Stimulated activated CD8-positive, alpha-beta memory T cell treated with anti-CD3 and anti-CD28 coated beads, Interleukin-4, amount 100 ng/mL, for 24 hours (primary cell): Measurements from ENCODE around the gene GAMT.
"Not testable (repeated sequence)": the region's sequence is repeated elsewhere in the genome, so short reads cannot be mapped to it uniquely, and the experiment has no call there.

Source experiments
- DNase-seq: peaks from one replicate; pipeline ENCODE4 v3.0.0-alpha.2; 2020; ENCODE audit warnings: low read depth

GAMT gene

DNA sequence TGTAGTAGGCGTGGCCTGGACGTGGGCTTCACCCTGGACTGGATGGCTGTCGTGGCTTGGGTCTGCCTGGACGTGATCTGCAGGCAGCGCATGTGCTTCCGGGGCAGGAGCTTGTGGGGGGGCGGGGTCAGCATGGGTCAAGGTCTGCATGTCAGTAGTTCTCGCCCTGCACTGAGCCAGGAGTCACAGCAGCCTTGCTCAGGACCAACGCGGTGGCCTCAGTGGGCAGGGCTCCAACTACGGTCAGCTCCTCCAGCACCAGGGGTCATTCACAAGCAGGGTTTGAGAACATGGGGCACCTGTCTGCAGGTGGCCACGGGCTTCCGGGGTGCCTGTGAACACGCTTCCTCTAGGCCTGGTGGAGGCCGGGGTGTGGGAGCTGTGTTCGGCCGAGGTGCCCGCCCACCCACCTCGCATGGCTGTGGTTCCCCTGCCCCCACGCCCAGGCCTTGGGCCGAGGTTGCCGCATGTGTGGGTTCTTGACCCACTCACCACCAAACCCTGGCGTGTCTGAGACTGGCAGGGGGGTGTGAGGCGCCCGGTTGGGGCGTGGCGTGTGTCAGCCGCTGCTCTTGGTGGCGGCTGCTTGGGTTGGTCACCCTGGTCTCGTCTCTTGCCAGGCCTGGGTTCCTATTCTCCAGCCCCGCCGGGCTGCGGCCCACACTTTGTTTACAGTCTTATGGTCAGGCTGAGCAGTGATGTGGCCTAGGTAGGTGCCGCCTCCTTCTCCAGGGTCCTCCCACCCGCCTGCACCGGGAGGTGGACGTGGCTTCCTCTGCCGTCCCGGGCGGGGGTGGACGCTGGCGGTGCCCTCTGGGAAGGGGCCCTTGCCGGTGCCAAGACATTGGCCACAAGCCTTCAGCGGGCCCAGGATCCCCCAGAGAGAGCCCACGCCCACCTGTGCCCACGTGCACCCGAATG lies 32.0 kb upstream of the GAMT start:
- DNase-seq = no peak

DNA sequence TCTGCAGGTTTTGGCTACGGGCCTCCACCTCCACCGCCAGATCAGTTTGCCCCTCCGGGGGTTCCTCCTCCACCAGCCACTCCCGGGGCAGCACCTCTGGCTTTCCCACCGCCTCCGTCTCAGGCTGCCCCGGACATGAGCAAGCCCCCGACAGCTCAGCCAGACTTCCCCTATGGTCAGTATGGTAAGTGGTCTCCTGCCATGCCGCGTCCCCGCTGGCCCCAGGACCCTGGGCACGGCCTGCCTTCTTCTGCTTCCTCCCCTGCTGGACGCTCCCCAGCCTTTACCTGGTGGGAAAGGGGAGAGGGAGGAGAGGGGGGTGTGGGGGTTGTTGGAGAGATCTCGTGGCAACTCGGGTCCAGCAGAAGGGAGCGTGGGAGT lies 31.2 kb upstream of the GAMT start:
- DNase-seq = no peak

DNA sequence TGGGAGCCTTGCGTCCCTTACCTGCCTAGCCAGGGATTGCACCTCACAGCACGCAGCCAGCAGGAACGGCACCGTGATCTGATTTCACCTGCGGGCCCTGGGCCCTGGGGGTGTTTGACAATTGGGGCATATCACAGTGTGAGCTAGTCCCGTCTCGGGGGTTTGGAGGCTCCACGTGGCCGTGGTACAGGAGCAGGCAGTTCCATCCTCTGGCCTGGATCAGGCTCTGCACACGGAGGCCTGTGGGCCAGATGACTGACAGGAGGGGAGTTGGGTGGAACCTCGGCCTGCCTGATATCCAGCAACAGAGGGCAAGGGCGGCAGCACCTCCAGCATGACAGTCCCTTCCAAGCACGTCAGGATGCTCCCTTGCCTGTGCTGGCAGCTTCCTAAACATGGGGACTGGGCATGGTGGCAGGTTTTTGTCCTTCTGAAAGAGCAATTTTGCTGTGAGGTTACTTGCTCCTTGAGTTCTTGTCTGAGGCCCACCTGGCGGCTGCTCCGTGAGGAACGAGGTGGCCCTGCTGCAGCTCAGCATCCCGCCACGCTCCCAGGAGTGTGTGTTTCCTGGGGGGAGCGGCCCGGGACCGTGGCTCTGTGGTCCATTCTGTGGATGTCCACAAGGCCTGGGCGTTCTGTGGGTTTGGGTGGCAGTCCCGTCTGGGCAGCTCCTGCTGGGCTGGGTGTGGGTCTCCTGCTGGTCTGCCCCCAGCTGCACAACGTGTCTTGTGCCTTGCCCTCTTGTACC lies 30.6 kb upstream of the GAMT start:
- DNase-seq = no peak

DNA sequence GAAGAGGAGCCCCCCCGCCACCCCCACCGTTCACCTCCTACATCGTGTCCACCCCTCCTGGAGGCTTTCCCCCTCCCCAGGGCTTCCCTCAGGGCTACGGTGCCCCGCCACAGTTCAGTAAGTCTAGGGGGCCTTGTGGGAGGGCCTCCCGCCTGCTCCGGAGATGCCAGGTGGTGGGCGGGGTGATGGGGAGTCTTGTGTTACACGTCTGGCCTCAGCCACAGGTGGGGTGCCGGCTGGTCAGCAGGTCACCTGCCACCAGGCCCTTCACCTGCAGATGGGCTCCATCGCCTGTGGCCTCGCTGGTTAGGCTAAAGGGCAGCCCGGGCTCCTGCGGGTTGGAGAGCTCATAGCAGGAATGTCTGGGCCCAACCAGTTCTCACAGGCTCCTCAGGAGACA lies 28.9 kb upstream of the GAMT start:
- no peak for DNase-seq

DNA sequence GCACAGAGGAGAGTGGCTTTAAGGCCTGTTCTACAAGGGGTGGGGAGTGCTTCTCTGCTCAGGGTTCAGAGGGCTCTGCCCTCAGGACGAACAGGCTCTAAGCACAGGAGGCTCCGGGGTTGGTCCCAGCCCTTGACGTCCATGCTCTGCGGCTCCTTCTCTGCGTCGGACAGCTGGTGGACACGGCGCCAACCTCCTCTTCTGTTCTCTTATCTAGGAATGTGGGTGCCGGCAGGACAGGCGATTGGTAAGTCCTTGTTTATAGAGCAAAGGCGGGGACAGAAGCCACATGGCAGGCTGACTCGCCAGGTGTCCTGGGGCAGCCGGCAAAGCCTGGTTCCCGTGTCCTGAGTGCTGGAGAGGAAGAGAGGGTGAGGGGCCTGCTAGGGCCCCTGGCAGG lies 28.4 kb upstream of the GAMT start:
- DNase-seq = no peak

DNA sequence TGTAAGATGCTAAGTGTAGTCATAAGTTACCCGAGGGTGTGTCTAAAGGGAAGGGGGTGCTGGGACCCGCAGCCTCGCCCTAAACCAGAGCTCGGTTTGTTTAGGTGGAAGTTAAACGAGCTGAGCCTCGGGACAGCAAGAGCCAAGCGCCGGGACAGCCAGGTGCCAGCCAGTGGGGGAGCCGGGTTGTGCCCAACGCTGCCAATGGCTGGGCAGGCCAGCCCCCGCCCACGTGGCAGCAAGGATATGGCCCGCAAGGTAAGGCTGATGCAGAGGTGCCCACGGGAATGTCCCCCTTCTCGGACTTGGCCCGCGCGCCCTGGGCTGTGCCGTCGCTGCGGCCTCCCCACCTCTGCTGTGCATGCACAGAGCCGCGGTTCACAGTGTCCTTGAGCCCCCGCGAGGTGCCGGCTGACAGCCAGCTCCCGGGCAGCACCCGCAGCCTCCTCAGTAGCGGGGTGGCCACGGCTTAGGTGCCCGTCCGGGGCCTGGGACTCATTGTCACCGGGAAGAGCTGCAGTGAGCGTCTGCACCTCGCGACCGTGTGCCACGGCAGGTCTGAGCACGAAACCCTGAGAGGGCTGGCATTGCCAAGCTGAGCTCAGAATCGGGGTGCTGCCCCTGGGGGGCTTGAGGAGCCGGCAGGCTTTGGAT lies 27.5 kb upstream of the GAMT start:
- DNase-seq = no peak

DNA sequence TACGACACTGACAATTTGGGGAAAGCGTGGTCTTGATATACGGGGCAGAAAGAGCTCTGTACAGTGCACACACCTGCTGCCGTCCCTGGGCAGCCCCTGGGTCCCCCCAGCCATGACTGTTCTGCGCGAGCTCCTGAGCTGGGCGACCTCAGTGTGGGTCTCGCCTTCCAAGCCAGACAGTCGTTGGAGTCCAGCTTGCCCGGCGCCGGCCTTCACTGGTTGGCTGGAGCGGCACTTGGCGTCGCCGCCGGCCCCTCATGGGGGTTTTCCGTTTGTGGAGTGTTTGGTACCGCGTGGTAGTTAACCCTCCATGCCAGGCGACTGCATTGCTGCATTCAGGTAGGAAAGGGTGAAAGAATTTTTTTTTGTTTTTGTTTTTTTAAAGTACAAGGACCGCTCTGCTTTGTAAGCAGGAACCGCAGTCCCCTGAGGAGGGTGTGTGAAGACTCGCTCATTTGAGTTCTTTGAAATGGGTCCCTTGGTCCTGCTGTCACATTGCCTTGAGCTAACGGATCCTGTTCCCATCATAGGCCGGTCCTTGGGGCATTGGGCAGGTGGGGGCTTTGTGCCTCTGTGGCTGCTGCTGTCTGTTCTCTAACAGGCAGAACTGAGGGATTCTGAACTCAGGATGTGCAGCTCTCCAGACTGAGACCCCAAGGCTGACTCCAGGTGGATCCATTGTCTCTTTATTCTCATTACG lies 26.0 kb upstream of the GAMT start:
- DNase-seq = no peak

DNA sequence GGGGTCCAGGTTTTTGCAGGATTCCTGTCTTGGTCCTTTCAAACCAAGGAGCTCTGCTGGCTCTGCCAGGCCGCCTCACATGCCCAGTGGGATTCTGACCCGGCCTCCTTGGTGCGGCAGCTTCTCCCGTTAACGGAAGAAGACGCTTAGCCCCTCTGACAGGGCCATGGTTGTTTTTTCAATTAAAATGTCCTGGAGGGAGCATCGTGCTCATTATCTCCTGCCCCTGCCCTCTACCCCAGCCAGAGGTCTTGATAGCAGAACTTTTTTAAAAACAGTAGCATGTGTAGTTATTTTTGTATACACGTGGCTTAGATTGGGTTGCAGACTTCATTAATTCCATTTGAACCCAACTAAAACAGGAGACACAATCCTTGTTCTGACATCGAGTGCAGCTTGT lies 25.4 kb upstream of the GAMT start:
- no peak for DNase-seq

DNA sequence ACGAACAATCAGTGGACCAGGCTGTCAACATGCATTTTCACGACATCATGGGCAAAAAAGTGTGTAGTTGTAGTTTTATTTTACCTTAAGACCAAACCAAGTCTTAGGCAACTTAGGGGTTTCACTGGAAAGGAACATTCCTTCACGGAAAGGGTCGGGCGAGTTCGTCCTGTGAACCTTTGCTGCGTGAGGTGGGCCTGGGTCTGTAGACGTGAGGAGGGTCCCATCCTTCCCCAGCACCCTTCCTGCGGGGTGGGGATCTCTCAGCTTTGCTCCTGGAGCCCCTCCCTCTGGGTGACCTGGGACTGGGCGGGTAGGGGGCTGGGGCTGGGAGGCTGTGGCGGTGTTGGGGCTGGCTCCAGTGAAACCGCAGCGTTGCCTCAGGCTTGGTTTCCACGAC lies 24.6 kb upstream of the GAMT start:
- DNase-seq = no peak

DNA sequence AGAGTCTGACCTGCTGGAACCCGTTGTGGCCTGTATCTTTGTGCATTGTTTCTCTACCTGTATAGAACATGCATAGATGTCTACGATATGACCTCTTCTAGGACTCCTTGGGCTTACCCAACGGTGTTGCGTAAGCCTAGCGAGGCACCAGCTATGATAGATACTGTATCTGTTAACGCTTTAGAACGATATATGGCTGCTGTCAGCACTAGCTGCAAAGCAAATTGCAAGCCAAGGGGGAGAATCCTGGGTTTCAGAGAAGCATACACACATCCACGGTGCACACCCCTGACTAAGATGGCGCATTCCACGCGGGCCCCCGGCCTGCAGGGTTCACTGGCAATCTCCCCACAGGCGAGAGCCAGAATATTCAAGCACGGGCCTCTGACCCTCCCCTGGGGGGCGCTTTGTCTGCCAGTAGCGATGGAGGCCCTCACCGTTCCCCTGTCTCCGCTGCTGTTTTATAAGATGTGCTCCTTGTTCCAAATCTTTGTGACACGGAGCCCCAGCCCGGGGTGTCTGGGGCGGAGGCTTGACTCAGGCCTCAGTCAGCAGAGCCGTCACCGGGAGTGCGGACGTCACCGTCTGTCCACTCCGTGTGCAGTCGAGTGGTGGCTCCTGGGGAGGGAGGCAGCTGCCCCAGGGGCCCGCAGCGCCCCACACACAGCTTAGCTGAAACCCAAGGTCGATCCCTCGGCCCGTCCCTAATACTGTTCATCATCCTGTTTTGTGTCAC lies 23.9 kb upstream of the GAMT start:
- DNase-seq = no peak

DNA sequence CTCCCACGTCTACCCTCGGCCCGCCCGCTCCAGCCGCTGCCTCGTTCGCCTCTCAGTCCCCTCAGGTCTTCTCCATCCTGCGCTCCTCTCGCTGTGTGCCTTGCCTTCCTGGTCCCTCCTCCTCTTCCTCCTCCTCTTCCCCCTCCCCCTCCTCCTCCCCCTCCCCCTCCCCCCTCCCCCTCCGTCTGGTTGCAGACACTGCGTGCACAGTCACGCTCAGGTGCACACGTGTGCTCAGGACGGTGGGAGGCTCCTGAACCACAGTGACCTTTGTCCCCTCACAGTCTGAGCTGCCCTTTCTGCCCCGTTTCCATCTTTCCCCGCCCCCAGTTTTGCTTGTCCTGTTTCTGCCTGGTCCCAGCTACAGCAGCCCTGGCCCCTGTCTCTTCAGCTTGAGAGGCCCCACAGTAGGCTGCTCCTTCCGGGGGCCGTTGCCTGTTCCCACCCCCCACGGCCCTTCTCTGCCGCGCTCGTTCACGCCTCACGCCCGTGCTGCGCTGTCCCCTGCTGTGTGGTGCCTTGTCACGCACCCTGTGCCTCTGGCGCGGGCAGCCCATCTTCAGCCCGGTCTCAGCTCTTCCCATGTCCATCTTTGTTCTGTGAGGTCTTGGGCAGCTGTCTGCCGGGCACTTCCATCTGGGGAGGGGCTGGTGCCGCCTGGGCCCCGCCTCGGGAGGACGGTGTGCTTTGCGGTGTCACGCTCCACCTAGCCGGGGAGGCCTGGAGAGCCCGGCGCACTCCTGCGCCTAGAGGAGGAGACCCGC lies 23.0 kb upstream of the GAMT start:
- DNase-seq = no peak

DNA sequence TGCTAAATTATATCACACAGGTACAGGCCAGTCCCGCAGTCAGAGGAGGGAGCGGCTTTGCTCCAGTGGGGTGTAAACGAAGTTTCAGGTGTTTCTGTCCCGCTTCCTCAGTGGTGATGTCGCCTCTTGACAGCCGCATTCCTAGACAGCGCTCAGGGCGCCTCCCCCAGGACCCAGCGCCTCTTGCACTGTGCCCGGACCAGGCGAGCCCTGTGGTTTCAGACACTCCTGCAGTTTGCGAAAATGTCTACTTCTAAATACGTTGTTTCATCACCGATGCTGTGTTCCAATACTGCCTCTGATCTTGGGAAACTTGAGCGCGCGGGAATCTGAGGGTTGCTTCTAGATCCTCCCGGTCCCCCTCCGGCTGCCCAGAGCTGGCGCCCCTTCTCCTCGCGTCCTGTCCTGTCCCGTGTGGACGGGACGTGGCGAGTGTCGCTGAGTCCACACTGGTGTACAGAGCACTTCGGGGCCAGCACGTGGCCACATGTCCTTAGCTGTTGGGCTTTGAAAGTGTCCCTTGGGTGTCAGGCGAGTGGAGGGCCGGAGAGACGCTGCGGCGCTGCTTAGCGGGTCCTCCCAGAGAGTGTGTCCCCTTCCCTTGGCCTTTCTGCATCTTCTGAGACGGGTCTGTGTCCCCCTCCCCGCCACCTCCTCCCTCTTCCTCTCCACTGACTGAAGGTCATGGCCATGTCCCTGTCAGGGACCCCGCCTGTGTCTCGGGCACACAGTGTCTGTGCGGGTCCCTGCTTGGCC lies 22.3 kb upstream of the GAMT start:
- DNase-seq = no peak

DNA sequence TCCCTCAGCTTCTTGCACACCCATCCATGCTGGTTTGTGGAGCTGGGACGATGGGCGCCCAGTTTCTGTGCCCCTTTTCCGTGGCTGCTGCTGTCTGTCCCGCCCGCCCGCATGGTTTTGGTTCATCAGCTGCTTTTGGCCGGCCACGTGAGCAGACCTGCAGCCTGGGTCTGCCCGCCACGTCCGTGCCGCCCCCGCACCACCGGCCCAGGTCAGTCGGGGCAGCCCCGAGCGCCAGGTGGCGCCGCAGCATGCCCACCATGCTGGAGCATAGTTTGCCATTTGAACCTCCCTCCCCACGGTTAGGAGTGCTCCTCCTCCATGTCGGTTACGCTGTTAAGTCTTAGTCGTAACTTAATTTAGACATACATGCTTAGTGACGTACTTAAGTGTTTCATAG lies 21.6 kb upstream of the GAMT start:
- DNase-seq = no peak

DNA sequence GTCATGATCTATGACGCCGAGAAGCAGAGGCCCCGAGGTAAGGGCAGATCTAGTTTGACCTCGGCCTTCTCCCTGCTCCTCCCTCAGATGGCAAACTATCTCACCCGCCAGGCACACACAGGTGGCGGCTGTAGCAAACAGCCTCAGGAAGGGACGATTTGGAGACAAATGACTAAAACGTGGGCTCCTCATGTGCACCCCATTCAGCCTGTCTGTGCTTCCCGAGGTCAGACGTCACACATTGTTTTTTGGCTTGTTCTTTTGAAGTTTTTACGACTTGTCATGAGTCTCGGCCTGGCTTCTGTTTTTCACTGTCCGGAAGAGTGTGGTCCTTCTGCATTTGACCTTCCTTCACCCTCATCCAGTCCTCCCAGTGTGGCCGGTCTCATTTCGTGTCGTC lies 21.0 kb upstream of the GAMT start:
- no peak for DNase-seq

DNA sequence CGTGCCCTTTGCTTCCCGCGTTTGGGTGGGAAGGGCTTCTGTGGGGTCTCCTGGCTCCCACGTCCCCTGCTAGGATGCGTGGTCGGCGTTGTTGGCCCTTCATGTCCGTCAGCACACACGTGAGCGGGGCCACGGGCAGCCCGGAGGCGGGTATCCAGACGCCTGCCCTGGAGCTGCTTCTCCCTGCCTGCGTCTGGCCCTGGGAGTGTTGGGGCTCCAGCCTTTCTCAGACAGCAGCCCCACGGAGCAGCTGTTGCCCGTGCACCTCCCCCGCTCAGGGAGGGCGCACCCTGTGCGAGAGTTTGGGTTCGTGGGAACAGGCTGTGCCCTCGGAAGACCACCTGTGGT lies 20.6 kb upstream of the GAMT start:
- no peak for DNase-seq

DNA sequence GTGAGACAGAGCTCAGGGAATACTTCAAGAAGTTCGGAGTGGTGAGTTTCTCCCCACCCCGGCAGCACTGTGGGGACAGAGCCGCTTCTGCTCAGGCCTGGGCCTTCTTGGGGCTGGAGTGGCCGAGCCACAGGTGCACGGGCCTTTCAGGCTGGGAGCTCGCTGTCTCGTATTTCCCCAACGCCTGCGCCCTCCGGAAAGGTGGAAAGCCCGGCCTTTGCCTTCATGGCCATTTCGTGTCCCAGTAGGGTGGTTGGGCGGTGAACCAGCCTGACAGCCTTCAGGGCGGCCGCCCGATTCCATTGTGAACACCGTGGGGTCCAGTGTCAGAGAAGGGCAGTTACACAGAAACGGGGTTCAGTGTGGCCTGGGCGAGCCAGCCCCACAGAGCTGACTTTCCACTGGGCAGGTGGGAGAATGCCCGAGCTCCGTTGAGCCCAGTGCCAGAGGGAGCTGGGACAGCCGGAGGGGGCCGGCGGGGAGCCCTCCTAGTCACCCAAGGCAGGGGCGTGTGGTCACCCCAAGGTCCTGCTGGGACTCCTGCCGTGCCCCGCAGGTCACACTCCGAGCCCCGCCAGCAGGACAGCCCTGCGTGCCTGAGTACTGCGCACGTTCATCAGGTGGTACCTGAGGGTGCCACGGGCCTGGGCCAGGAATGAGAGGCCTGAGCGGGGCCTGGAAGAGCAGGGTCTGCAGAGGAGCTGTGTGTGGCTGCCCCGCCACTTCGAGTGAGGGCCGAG lies 20.0 kb upstream of the GAMT start:
- DNase-seq = no peak

DNA sequence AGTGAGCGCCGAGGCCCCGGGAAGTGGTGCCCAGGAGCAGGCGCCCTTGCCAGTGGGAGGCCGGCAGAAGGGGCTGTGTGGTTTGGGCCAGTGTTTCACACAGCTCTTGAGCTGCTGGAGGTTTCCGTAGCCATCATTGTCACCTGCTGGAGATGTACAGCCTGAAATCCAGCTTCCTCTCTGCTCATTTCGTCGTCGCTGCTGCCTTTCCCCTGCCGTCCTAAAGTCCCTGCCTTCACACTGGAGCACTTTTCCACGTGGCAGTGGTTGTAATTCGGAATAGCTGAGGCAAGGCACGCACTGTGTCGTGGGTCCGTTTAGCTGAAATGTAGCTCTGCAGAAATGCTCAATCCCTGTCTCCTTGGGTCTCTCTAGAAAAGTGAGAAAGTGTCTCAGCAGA lies 19.2 kb upstream of the GAMT start:
- DNase-seq = no peak

DNA sequence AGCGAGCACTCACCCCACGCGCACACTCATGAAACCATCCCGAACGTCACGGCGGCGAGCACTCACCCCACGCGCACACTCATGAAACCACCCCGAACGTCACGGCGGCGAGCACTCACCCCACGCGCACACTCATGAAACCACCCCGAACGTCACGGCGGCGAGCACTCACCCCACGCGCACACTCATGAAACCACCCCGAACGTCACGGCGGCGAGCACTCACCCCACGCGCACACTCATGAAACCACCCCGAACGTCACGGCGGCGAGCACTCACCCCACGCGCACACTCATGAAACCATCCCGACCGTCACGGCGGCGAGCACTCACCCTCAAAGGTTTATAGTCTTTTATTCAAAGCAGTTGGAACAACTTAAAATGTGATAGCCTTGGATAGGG lies 18.7 kb upstream of the GAMT start:
- DNase-seq = not testable (repeated sequence)

DNA sequence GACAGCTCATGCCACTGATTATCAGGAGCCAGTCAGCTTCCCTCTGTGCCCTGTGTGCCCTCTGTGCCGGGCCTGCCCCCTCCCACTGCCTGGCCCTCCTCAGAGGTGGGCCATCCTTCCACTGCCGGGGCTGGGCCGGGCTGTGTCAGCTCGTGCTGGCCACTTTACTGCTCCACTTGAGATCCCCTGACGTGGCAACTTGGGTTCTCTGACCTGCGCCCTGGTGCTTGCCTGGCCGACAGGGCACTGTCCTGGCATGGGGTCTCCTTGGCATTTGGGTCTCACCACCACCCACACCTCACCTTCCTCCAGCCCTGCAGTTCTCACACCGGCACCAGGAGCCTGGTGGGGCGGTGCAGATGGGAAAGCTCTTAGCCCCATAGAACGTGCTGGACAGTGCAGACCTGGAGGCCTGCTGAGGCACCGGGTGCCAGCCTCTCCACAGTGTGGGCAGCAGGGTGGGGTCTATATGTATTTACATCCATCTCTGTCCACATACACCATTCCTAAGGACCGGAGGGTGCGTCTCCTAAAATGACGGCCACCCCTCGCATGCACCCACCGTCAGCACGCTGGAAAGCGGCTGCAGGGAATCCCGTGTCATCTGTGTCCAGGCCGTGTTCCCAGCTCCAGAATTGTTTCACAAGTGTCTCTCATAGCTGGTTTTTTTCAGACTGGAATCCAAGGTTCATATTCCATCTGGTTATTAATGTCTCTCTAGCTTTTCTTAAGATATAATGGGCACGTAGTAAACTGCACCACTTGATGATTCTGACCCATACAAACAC lies 17.8 kb upstream of the GAMT start:
- no peak for DNase-seq
